ENCODE measurements around the gene FBLN2.

Gene FBLN2

GRCh38 chr3:13627681-13628080 lies 78.8 kb downstream of the FBLN2 start:
- intact Hi-C loops (cut with DNase I) = no loop called here
- no peak for DNase-seq

GRCh38 chr3:13628432-13628831 lies 79.5 kb downstream of the FBLN2 start:
- intact Hi-C loops (cut with DNase I) = no loop called here
- no peak for DNase-seq

- intact Hi-C loops (cut with DNase I) = no loop called here
- no peak for DNase-seq
Measured at GRCh38 chr3:13628841-13629551, 80.1 kb downstream of the FBLN2 start.

GRCh38 chr3:13629644-13630043 lies 80.7 kb downstream of the FBLN2 start:
- intact Hi-C loops (cut with DNase I) = no loop called here
- DNase-seq = no peak

GRCh38 chr3:13631256-13631655 lies 82.3 kb downstream of the FBLN2 start:
- intact Hi-C loops (cut with DNase I) = no loop called here
- DNase-seq = no peak

GRCh38 chr3:13633176-13633575 lies 84.3 kb downstream of the FBLN2 start:
- DNase-seq = no peak
- intact Hi-C loops (cut with DNase I) = no loop called here

- intact Hi-C loops (cut with DNase I) = no loop called here
- DNase-seq = no peak
Measured at GRCh38 chr3:13634151-13634550, 85.2 kb downstream of the FBLN2 start.

GRCh38 chr3:13634615-13635014 lies 85.7 kb downstream of the FBLN2 start:
- DNase-seq = no peak
- intact Hi-C loops (cut with DNase I) = no loop called here

- no peak for DNase-seq
- intact Hi-C loops (cut with DNase I) = no loop called here
Measured at GRCh38 chr3:13636186-13636585, 87.3 kb downstream of the FBLN2 start.

- intact Hi-C loops (cut with DNase I) = no loop called here
- DNase-seq = no peak
Measured at GRCh38 chr3:13636874-13637273, 87.9 kb downstream of the FBLN2 start.

GRCh38 chr3:13637311-13637891 lies 88.5 kb downstream of the FBLN2 start:
- intact Hi-C loops (cut with DNase I) = no loop called here
- no peak for DNase-seq

- intact Hi-C loops (cut with DNase I) = no loop called here
- DNase-seq = no peak
Measured at GRCh38 chr3:13637953-13638352, 89.0 kb downstream of the FBLN2 start.

- intact Hi-C loops (cut with DNase I) = no loop called here
- peak in 18 of 42 donors; percentile 17 to 59 (median 40) for DNase-seq
Measured at GRCh38 chr3:13638927-13639326, 90.0 kb downstream of the FBLN2 start.

GRCh38 chr3:13642597-13642996 lies 93.7 kb downstream of the FBLN2 start:
- intact Hi-C loops (cut with DNase I) = no loop called here
- DNase-seq = no peak

GRCh38 chr3:13644341-13645117 lies 95.6 kb downstream of the FBLN2 start:
- intact Hi-C loops (cut with DNase I) = no loop called here

GRCh38 chr3:13645801-13646637 lies 97.1 kb downstream of the FBLN2 start:
- intact Hi-C loops (cut with DNase I) = no loop called here
- no peak for DNase-seq

More at GRCh38 chr3:13644341-13645117, 95.6 kb downstream of the FBLN2 start:
- no peak for DNase-seq

GRCh38 chr3:13647298-13648059 lies 98.6 kb downstream of the FBLN2 start:
- no peak for DNase-seq
- intact Hi-C loops (cut with DNase I) = loop anchor here (2.0 kb wide), 1 partner anchor 151 kb away; no protein-coding TSS in a partner anchor
